MG63 (cell line): Measurements from ENCODE around the gene BASP1. TPM values are rescaled to one million over a fixed set of nuclear protein-coding genes. Genes with fewer than 3 reads are reported as not detected.

ENCODE experiments used
- DNase-seq: peaks from one replicate; pipeline ENCODE4 v3.0.0-alpha.2; 2020
- H3K27me3 ChIP-seq: fragments of 250-450 bp; sonication (Bioruptor Pico); 2 replicates; pipeline ENCODE4 v1.5.1; 2020; ENCODE audit warnings: mild to moderate bottlenecking, moderate library complexity
- H3K36me3 ChIP-seq: fragments of 250-450 bp; sonication (Bioruptor Pico); 2 replicates; pipeline ENCODE4 v1.5.1; 2020; ENCODE audit warnings: mild to moderate bottlenecking, moderate library complexity
- H3K4me3 ChIP-seq: fragments of 250-450 bp; sonication (Bioruptor Pico); 2 replicates; pipeline ENCODE4 v1.5.1; 2020; ENCODE audit warnings: mild to moderate bottlenecking, moderate library complexity
- H3K9me3 ChIP-seq: fragments of 250-450 bp; sonication (Bioruptor Pico); 2 replicates; pipeline ENCODE4 v1.5.1; 2020; ENCODE audit warnings: mild to moderate bottlenecking, moderate library complexity
- total RNA-seq: library from RNA; depleted of rRNA; stranded (reverse); fragments of >200 nt; shearing (Covaris generic); gene quantifications from 2 replicates; pipeline ENCODE4 v1.2.3, GENCODE V29; 2014; ENCODE audit warnings: low replicate concordance

Gene BASP1
- total RNA-seq, 1 experiment from 2014 or later = 543 TPM

DNA sequence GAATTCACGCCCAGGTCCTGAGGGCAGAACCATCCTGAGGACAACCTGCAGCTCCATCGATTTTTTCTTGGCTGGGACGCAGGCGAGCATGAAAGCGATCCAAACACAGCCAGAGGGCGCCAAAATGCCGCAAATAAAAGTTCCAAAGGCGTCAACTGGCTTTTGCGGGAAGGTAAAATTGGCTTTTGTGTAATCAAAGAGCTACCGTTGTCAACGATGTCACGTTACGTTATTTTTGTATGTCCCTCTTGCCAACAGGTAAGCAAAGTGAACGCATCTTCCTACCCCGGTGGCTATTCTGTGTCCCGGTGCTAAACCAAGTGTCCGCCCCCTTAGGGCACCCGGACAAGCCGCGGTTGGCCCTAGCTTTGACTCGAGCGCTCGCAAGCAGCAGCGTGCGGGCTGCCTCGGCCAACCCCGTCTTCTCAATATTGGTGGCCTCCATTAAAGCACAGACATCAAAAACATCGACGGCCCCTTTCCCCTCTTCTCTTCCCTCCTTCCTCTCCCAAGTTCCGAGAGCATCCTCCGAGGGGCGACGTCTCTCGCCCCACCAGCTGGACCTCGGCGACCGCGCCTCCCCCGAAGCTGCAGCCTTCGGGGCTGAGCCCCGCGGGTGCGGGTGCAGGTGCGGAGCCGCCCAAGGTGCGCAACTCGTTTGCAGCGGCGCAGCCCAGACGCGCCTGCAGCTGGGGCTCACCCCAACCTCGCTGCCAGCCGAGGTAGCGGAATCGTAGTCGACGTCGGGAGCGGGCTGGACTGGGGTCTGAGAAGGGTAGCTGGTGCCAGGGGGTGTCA lies 1.1 kb upstream of the BASP1 start:
- H3K27me3 ChIP-seq = no peaks in the 10 kb centered on the region
- no peaks in the 10 kb centered on the region; the same call in 1 of the 2 replicates for H3K9me3 ChIP-seq
- peaks cover 28% of the 10 kb centered on the region for H3K36me3 ChIP-seq
- DNase-seq = peak; percentile 80
- peak overlapping the region; percentile 41 for H3K4me3 ChIP-seq

DNA sequence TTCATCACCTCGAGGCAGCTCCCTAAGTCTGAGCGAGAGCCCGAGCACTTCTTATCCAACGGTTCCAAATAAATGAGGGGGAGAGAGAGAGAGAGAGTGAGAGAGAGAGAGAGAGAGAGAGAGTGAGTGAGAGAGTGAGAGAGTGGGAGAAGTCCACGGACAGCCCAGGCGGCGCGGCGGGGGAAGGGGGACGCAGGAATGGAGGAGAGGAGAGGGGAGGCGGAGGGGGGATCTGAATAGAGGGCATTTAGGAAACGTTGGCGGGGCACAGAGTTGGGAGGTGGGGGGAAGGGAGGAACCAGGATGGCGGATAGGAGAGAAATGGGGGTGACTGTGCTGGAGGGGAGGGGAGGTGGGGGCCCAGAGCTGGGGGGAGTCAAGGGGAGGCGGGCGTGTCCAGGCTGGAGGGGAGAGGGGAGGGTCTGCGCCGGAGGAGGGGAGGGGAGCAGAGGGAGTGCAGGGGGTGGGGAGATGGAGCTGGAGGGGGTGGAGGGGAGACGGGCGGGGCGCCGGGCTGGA lies 398 bp upstream of the BASP1 start:
- Histone ChIP-seq H3K4me3 (peak overlapping the region; percentile 41), H3K27me3 (no peaks in the 10 kb centered on the region)
- DNase-seq = peak; percentile 86

DNA sequence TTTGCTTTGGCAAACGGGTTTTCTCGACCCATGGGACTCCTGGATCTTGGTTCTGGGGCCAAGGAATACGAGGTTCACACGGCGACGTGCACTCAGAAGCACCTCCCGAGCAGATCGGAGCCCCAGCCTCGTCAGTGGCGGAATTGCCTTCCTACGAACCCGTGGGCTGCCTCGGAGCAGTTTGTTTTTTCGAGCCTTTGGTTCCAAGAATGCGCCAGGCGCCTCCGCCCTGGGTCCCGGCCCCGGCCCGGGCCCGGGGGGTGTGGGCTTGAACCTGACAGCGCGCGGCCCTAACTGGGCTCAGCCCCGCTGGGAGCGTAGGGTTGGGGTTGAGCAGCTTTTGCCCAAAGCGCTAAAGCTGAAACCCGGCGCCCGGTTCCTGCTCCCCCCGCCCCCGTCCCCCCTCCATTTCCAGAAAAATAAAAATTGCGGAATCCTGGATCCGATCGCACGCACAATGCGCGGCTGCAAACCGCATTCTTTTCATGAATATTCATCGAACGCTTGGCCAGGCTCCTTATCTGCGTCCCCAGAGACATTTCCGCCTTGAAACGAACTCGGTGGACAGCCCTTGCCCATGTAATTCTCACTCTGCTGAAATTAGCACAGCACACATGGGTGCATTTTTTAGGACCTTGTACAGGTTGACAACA lies 1.0 kb downstream of the BASP1 start:
- H3K4me3 ChIP-seq = peak overlapping the region; percentile 74
- no peaks in the 10 kb centered on the region for H3K27me3 ChIP-seq
- peak; percentile 69 for DNase-seq
- H3K9me3 ChIP-seq = no peaks in the 10 kb centered on the region
- H3K36me3 ChIP-seq = peaks cover 49% of the 10 kb centered on the region

More for the DNA sequence above, 398 bp upstream of the BASP1 start:
- Histone ChIP-seq H3K9me3 (no peaks in the 10 kb centered on the region), H3K36me3 (peaks cover 34% of the 10 kb centered on the region)

DNA sequence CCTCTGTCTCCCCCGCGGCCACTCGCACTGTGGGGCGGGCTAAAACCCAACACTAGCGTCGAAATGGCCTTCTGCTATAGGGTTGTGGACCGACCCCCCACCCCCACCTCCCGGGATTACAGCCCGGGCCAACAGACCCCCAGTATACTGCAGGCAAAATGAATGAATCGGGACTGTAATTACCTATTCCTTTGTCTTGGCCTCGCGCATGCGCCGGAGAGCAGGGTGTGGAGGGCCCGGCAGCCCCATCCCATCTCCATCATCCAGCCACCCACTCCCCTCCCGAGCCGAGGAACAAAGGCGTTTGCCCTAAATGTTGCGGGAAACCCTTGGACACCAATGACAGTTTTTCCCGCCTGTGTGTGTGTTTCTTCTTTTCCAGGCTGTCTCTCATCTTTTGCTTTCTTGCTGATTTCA lies 1.6 kb downstream of the BASP1 start:
- no peaks in the 10 kb centered on the region for H3K27me3 ChIP-seq
- peak; percentile 69 for DNase-seq
- H3K9me3 ChIP-seq = no peaks in the 10 kb centered on the region
- peaks cover 54% of the 10 kb centered on the region for H3K36me3 ChIP-seq
- H3K4me3 ChIP-seq = peak overlapping the region; percentile 74

DNA sequence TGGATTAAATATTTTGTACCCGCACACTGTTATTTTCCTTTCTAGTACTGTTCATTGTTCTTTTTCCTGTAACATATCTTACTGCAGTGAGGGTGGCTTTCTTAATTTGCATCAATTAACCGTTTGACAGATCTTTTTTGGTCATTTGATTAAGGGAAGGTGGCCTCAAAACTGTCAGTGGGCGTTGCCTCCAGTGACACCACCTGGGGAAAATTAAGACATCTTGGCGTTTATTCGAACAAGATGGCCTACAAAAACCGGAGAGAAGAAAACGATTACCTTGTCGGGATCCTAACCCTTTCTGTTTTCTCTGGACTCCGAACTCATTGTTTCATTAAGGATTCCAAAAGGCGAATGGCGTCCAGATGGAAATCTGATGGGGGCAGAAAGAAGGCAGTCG lies 2.0 kb downstream of the BASP1 start:
- Histone ChIP-seq H3K36me3 (peaks cover 58% of the 10 kb centered on the region), H3K9me3 (no peaks in the 10 kb centered on the region), H3K27me3 (no peaks in the 10 kb centered on the region), H3K4me3 (peak overlapping the region; percentile 74)
- DNase-seq = no peak

DNA sequence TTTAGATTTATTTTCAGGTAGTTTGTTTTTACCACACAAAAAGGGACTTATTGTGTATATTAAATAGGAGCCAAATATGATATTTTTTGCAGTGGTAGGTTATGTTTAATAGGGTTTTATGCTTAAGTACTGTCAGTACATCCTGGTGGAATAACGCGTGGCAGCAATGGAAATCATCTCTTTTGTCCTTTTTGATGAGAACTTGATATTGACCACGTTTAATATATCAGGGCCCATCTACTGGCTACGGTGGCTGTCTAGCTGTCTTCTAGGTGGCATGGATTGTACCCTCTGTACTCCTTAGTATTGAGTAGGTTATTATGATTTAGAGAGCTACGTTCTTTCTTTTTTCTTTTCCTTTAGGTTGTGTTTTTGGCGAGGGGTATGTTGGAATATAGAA lies 2.6 kb downstream of the BASP1 start:
- no peaks in the 10 kb centered on the region for H3K27me3 ChIP-seq
- no peak for DNase-seq
- H3K4me3 ChIP-seq = peak overlapping the region; percentile 74
- no peaks in the 10 kb centered on the region for H3K9me3 ChIP-seq
- peaks cover 64% of the 10 kb centered on the region for H3K36me3 ChIP-seq

DNA sequence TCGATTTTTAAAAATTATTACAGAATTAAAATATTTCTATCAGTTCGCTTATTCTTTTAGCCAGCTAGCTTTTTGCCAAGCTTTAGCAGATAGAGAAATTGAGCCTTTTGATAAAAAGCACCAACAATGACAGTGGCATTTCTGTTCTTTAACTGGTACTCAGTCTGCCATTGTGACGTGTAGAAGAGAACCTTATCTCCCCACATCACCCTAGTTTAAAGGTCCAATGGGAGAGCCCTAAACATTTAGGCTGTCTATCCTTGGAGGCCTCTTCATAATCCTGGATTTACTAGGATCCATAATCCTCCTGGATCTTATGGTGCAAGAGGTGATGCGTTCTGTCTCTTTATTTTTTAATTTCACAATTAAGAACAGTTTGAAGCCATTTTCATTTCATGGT lies 3.0 kb downstream of the BASP1 start:
- no peak for DNase-seq
- Histone ChIP-seq H3K27me3 (no peaks in the 10 kb centered on the region), H3K4me3 (peak overlapping the region; percentile 74), H3K9me3 (no peaks in the 10 kb centered on the region), H3K36me3 (peaks cover 67% of the 10 kb centered on the region)

DNA sequence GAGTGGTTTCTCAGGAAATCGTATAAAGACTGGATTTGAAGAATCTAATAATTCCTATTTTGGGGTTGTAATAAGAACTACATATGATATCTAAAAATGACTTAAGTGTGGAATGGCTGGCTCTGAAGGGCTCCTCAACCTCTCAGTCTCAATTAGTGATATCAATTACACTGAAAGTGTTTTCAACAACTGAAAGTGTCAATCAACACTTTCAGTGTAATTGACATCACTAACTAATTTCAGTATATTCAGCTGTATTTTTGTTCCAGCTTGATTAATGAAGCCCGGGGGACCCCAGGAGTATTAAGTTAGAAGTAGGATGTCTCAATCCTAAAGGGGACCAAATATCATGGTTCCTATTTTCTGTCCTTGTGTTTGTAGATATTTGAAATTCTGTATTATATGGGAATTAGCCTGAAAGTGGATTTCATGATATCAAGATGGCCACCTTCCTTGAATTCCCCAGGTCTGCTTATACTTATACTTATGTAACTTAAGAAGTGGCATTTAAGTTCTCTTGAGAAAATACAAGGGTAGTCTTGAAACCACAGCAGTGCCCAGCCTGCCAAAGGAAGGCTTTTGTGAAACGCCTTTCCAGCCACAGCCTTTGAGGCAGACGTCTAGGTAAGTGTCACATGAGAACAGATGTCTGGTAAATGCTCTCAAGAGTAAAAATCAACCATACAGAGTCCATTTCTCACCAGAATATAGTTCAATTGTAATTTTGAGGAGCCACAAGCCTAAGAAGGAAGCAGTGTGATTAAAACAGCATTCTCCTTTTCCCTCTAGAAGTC lies 4.6 kb downstream of the BASP1 start:
- DNase-seq = no peak
- no peaks in the 10 kb centered on the region for H3K9me3 ChIP-seq
- H3K4me3 ChIP-seq = peak overlapping the region; percentile 0; the same call in 1 of the 2 replicates
- H3K36me3 ChIP-seq = peaks cover 79% of the 10 kb centered on the region
- no peaks in the 10 kb centered on the region for H3K27me3 ChIP-seq

DNA sequence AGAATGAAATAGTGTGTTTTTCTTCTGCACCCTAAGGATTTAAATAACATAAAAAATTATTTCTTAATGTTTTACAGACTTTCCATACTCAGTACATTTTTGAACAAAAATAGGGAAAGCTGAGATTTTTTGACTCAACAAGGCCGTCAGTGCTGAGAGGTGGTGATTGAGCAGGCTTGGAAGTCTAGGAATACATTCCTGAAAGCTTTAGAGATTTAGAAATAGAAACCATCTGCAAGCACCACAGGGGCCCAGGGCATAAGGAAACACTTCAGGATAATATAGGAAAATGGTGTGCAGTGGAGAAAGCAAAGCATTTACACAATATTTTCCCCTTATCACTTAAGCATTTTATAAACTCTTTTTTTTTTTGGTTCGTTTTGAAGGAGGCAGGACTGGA lies 5.2 kb downstream of the BASP1 start:
- H3K4me3 ChIP-seq = no peak overlapping the region
- no peaks in the 10 kb centered on the region for H3K9me3 ChIP-seq
- H3K27me3 ChIP-seq = no peaks in the 10 kb centered on the region
- peaks cover 82% of the 10 kb centered on the region for H3K36me3 ChIP-seq
- DNase-seq = no peak

DNA sequence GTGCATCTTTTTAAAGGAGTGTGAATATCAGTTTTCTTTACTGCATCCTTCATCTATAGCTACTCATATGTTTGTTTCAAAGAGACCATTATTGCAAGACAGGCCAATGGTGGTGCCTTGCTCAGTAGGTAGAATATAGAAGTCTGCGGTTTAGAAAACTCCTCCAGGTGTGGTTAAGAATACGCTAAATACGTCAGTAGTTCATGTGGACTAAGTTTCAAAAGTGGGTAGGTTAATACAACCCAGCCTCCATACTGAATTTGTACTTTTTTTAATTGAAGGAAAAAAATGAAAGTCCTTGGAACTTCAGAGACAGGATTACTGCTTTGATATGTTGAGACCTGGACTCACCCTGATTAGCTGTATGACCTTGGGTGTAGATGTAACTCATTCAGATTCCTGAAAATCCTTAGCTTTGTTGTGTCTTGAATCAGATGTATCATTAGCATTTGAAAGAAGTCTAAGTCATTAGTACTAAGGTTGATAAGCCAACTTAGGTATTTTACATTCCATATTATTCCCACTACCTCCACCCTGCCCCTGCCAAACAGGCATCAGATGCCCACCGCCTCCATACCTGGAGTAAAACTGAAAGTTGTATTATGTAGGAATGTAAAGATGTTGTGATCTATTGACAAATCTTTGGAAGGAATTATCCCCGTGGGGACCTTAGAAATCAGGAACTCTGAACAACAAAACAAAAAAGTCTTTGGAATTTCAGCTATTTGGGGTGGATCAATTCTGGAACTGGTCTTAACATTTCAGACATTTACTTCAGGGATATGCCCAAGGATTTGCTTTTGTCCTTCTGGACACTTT lies 6.1 kb downstream of the BASP1 start:
- Histone ChIP-seq H3K4me3 (no peak overlapping the region), H3K9me3 (no peaks in the 10 kb centered on the region), H3K27me3 (no peaks in the 10 kb centered on the region), H3K36me3 (peaks cover 91% of the 10 kb centered on the region)
- no peak for DNase-seq

DNA sequence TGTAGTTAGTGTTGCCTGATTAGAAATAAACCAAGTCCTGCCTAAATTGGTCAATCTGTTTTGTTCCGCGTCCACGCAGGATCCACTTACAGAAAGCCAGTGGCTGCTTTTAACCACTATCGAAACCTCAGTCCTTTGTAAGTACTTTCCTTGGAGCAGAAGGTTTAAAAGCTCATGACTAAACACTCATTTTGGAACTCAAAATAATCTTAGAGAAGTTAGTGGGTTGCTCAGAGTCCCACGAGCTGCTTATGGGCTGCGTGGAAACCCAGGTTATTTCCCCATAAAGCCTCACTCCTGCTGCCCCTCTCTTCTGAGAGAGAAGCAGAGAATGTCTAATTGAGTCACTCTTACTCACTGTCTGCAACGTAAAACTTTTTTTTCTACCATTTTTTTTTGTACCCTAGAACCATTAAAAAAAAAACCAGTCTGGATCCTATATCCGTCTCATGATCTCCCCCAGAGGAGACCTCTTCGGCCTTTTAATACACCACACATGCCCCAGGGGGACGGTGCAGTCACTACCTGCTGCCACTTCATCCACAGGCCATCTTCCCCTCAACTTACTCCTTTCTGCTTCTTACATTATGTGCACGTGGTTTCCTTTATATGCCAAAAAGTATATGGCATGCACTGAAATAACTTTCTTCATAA lies 7.6 kb downstream of the BASP1 start:
- Histone ChIP-seq H3K36me3 (peaks cover 88% of the 10 kb centered on the region), H3K27me3 (no peaks in the 10 kb centered on the region), H3K4me3 (no peak overlapping the region), H3K9me3 (no peaks in the 10 kb centered on the region)
- no peak for DNase-seq

DNA sequence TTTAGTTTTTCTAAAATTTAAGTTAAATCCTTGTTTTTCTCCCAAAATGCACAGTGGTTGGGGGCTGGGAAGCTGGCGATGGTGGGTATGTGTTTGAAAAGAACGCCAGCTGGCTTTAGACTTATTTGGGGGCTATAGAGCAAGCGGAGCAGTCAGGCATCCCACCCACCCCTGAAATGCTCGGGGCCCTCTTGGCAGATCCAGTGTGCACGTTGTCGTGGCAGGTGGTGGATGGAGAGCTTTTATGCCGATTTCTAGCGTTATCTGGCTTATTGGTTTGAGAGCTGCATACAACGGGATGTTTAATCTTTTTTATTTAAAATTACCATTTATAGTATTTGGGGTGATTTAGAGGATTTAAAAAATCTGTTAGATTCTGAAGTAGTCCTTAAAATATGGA lies 8.1 kb downstream of the BASP1 start:
- H3K4me3 ChIP-seq = no peak overlapping the region

DNA sequence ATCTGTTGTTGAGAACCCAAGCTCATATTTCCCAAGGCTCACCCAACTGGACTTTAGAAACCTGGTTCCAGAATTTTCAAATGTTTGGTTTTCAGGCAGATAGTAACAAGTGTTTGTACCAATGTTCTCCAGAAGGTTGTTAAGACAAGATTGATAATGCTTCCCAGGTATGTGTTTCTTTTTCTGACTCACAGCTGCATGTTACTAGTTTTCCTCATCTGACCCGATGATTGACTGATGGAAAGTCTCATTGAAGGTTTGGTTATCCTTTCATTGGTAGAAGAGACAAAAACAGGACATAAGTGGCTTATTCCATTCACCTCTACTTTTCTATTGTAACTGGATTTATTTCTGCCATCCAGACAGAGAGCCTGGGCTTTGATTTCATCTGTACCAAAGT lies 10.4 kb downstream of the BASP1 start:
- Histone ChIP-seq H3K4me3 (no peak overlapping the region), H3K36me3 (peaks cover 87% of the 10 kb centered on the region), H3K27me3 (no peaks in the 10 kb centered on the region), H3K9me3 (no peaks in the 10 kb centered on the region)
- DNase-seq = no peak

More for the DNA sequence above, 8.1 kb downstream of the BASP1 start:
- DNase-seq = no peak
- H3K27me3 ChIP-seq = no peaks in the 10 kb centered on the region
- H3K9me3 ChIP-seq = no peaks in the 10 kb centered on the region
- H3K36me3 ChIP-seq = peaks cover 88% of the 10 kb centered on the region

DNA sequence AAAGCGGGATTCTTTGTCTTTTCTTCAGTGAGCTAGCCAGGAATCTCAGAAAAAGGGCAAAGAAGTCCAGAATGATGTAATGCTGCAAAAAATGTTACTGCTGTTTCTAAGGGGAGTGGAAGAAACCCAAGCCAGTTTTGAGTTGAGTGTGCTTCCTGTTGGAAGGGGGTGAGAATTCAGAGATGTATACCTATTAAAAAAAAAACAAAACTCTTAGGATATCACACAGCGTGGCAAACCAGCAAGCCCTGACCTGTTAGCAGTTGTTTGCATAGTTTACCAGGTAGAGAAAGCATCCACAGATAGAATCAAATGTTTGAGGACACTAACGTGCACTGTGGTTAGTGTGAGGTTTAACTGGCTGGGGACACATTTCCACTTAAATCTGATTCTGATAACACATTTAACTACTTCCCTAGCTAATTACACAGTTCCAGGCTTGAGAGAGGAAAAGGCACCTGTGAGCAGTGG lies 11.4 kb downstream of the BASP1 start:
- peak; percentile 43 for DNase-seq
- H3K27me3 ChIP-seq = no peaks in the 10 kb centered on the region
- no peaks in the 10 kb centered on the region for H3K9me3 ChIP-seq
- H3K36me3 ChIP-seq = peaks cover 85% of the 10 kb centered on the region
- no peak overlapping the region for H3K4me3 ChIP-seq

DNA sequence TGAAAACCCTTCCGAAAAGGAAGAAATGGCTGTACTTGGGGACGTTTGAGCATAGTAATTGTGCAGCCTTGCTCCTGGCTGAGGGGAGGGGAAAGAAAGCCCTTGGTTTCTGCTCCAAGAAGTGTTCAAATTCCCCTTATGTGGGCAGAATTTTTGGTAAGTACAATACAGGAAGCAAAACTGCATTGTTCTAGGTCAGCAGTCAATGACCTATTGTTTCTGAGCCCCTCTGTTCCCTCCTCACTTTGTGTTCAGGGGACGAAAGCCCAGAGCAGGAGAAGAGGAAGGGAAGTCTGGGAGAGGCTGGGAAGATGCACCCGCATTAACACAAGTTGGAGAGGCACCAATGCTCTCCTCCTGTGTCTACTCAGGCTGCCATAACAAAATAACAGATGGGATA lies 11.9 kb downstream of the BASP1 start:
- no peak overlapping the region for H3K4me3 ChIP-seq
- no peaks in the 10 kb centered on the region for H3K27me3 ChIP-seq
- peaks cover 85% of the 10 kb centered on the region for H3K36me3 ChIP-seq
- no peaks in the 10 kb centered on the region for H3K9me3 ChIP-seq
- DNase-seq = no peak

DNA sequence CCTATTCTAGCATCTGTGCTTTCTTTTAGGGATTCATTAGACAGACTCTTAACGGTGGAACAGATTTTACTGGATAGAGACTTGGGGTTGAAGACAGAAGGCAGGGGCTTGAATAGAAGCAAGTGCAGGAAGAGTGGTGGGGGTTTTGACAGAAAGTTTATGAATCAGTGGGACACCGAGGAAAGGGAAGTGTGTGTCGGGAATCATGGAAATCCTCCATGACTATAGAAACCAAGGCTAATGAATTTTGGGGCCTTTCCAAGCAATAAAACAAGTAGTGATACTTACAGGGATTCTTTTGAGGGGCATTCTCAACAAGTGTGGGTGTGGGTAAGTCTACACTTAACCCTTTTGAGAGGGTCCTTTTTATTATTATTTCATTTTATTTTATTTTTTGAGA lies 12.8 kb downstream of the BASP1 start:
- Histone ChIP-seq H3K4me3 (no peak overlapping the region), H3K9me3 (no peaks in the 10 kb centered on the region), H3K36me3 (peaks cover 85% of the 10 kb centered on the region), H3K27me3 (no peaks in the 10 kb centered on the region)
- DNase-seq = no peak
